A549 (cell line): ENCODE measurements around the gene MAP4K4.

Experiments
- CTCF ChIP-seq: fragments of >200 bp; sonication (Bioruptor Twin); formaldehyde crosslinking; IDR thresholded peaks from 3 replicates; pipeline ENCODE4 v1.5.1; 2016
- EP300 ChIP-seq, 2 experiments: fragments of >200 bp; sonication (Bioruptor Twin); formaldehyde crosslinking; IDR thresholded peaks; 2 replicates in 1 of 2; 3 replicates in 1 of 2; pipeline ENCODE4 v1.6.1; 2016 to 2017
- HOXA7 ChIP-seq: fragments of 250-450 bp; sonication (Bioruptor Pico); IDR thresholded peaks from 2 replicates; pipeline ENCODE4 v1.5.0; 2020; ENCODE audit warnings: mild to moderate bottlenecking, moderate library complexity
- MAX ChIP-seq: IDR thresholded peaks from 2 replicates; pipeline ENCODE4 v1.6.1; 2012
- NFE2L2 ChIP-seq: fragments of 150-350 bp; conservative IDR thresholded peaks from 2 replicates; pipeline ENCODE4 v1.6.1; 2014; ENCODE audit warnings: low read length
- POLR2A ChIP-seq: IDR thresholded peaks from 2 replicates; pipeline ENCODE4 v1.6.1; 2012; ENCODE audit warnings: mild to moderate bottlenecking, low read length
- RCOR1 ChIP-seq: fragments of 150-350 bp; IDR thresholded peaks from 2 replicates; pipeline ENCODE4 v1.6.1; 2014; ENCODE audit warnings: antibody characterized with exemption, low read length, low read depth
- RNF2 ChIP-seq: fragments of 200-600 bp; sonication (generic); IDR thresholded peaks from 2 replicates; pipeline ENCODE4 v1.6.1; 2016; ENCODE audit warnings: low read depth, mild to moderate bottlenecking, antibody characterized with exemption, moderate library complexity, borderline replicate concordance
- SMC3 ChIP-seq: fragments of >200 bp; sonication (Bioruptor Twin); formaldehyde crosslinking; IDR thresholded peaks from 3 replicates; pipeline ENCODE4 v1.6.1; 2018; ENCODE audit warnings: inconsistent platforms
- TF ChIP-seq, protein P1 (sequence below): fragments of 250-450 bp; sonication (Bioruptor Pico); IDR thresholded peaks from 2 replicates; pipeline ENCODE4 v1.5.0; 2021; ENCODE audit warnings: mild to moderate bottlenecking, moderate library complexity, borderline replicate concordance
- TF ChIP-seq, protein P2 (sequence below): fragments of 150-350 bp; IDR thresholded peaks from 2 replicates; pipeline ENCODE4 v1.6.1; 2014; ENCODE audit warnings: low read depth, mild to moderate bottlenecking, low read length
- TF ChIP-seq, protein P3 (sequence below): fragments of 450-650 bp; IDR thresholded peaks from 2 replicates; pipeline ENCODE4 v1.6.1; 2014; ENCODE audit warnings: antibody characterized with exemption

DNA sequence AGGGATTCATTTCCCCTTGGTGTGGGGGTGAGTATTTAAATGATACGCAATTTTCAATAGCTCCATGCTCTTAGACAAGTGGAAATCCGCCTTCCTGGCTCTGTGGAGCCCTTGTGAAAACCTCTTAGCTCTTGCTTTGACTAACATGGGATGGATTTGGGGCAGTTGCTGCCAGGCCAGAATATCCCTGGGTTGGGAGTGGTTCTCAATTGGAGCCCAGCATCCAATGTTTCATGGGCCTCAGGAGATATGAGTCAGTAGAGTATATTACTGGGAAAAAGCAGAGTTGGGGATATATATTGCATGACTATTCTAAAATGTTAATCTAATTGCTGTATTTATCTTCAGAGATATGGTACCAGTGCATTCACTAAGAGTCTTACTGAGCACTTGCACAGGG lies 189.8 kb downstream of the MAP4K4 start:
- TF ChIP-seq, protein P1, sequence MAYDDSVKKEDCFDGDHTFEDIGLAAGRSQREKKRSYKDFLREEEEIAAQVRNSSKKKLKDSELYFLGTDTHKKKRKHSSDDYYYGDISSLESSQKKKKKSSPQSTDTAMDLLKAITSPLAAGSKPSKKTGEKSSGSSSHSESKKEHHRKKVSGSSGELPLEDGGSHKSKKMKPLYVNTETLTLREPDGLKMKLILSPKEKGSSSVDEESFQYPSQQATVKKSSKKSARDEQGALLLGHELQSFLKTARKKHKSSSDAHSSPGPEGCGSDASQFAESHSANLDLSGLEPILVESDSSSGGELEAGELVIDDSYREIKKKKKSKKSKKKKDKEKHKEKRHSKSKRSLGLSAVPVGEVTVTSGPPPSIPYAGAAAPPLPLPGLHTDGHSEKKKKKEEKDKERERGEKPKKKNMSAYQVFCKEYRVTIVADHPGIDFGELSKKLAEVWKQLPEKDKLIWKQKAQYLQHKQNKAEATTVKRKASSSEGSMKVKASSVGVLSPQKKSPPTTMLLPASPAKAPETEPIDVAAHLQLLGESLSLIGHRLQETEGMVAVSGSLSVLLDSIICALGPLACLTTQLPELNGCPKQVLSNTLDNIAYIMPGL (CRISPR knock-in tag) = no peak
- TF ChIP-seq POLR2A = no peak
- no peak for TF ChIP-seq NFE2L2
- TF ChIP-seq CTCF = no peak
- TF ChIP-seq SMC3 = no peak
- TF ChIP-seq, protein P2, sequence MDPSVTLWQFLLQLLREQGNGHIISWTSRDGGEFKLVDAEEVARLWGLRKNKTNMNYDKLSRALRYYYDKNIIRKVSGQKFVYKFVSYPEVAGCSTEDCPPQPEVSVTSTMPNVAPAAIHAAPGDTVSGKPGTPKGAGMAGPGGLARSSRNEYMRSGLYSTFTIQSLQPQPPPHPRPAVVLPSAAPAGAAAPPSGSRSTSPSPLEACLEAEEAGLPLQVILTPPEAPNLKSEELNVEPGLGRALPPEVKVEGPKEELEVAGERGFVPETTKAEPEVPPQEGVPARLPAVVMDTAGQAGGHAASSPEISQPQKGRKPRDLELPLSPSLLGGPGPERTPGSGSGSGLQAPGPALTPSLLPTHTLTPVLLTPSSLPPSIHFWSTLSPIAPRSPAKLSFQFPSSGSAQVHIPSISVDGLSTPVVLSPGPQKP = no peak
- TF ChIP-seq MAX = no peak
- TF ChIP-seq, protein P3, sequence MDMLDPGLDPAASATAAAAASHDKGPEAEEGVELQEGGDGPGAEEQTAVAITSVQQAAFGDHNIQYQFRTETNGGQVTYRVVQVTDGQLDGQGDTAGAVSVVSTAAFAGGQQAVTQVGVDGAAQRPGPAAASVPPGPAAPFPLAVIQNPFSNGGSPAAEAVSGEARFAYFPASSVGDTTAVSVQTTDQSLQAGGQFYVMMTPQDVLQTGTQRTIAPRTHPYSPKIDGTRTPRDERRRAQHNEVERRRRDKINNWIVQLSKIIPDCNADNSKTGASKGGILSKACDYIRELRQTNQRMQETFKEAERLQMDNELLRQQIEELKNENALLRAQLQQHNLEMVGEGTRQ = no peak
- no peak for TF ChIP-seq HOXA7 (CRISPR knock-in tag)
- TF ChIP-seq RCOR1 = no peak
- TF ChIP-seq RNF2 = no peak
- no peak for TF ChIP-seq EP300 (IDR thresholded peaks at IDR 0.05)
